Measurements from ENCODE around the gene ZRANB3.
A peak's percentile ranks its signal among the peaks of the same experiment; 100 is the strongest.
"Not testable (repeated sequence)": the region's sequence is repeated elsewhere in the genome, so short reads cannot be mapped to it uniquely, and the experiment has no call there.

The ZRANB3 gene

GRCh38 chr2:135530313-135531230 lies at the start of gene ZRANB3:
TSS of gene ZRANB3 (minus strand) at chr2:135531218.
- peak; percentile 49 to 78 (median 76) for DNase-seq (ENCODE audit: low read depth in 2 of 3, low spot score in 2 of 3)

GRCh38 chr2:135573620-135574019 lies 42.6 kb upstream of the ZRANB3 start:
- no peak for DNase-seq (ENCODE audit: low read depth in 2 of 3, low spot score in 2 of 3)

GRCh38 chr2:135570884-135571283 lies 39.9 kb upstream of the ZRANB3 start:
- DNase-seq (ENCODE audit: low read depth in 2 of 3, low spot score in 2 of 3) = no peak

DNA sequence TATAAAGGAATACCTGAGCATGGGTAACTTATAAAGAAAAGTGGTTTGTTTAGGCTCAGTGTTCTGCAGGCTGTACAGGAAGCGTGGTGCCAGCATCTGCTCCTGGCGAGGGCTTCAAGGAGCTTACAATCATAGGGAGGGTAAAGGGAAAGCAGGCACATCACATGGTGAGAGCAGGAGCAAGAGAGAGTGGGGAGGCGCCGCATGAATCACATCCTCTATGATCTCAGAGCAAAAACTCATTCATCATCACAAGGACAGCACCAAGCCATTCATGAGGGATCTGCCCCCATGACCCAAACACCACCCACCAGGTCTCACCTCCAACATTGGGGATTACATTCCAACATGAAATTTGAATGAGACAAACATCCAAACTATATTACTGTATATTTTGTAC lies 32.8 kb upstream of the ZRANB3 start:
- DNase-seq (ENCODE audit: low read depth in 2 of 3, low spot score in 2 of 3) = no peak

- no peak for DNase-seq (ENCODE audit: low read depth in 2 of 3, low spot score in 2 of 3)
Measured at GRCh38 chr2:135561925-135562324, 30.9 kb upstream of the ZRANB3 start.

DNA sequence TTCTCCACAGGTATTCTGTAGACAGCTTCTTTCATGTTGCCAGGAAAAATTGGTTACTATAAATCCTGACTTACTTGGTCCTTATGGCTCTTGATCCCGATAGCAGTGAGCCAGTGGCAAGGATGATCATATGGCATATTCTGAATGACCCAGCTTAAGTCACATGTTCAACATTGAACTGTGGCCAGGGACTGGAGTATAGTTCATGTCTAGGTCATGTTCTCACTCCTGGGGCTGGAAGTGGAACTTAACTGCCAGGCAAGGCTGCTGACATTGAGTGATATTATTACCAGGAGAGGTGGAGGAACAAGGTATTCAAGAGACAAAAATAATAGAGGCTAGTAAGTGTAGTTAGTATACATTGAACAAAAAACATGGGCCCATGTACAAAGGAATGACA lies 26.5 kb upstream of the ZRANB3 start:
- DNase-seq (ENCODE audit: low read depth in 2 of 3, low spot score in 2 of 3) = no peak

DNA sequence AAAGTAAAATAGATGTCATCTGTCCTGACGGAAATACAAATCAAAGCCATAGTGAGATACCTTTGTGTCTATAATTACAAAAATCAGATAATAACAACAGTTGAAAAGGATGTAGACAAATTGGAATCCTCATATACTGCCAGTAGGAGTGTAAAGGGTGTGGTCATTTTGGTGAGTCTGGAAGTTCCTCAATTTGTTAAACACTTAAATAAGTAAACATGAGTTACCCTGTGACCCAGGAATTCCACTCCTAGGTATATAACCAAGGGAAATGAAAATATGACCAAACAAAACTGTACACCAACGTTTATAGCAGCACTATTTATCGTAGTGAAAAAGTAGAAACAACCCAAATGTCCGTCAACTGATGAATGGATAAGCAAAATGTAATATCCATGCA lies 24.3 kb upstream of the ZRANB3 start:
- no peak for DNase-seq (ENCODE audit: low read depth in 2 of 3, low spot score in 2 of 3)

- no peak for DNase-seq (ENCODE audit: low read depth in 2 of 3, low spot score in 2 of 3)
Measured at GRCh38 chr2:135552887-135553286, 21.9 kb upstream of the ZRANB3 start.

- no peak for DNase-seq (ENCODE audit: low read depth in 2 of 3, low spot score in 2 of 3)
Measured at GRCh38 chr2:135551356-135551755, 20.3 kb upstream of the ZRANB3 start.

- DNase-seq (ENCODE audit: low read depth in 2 of 3, low spot score in 2 of 3) = no peak
Measured at GRCh38 chr2:135547311-135547710, 16.3 kb upstream of the ZRANB3 start.

DNA sequence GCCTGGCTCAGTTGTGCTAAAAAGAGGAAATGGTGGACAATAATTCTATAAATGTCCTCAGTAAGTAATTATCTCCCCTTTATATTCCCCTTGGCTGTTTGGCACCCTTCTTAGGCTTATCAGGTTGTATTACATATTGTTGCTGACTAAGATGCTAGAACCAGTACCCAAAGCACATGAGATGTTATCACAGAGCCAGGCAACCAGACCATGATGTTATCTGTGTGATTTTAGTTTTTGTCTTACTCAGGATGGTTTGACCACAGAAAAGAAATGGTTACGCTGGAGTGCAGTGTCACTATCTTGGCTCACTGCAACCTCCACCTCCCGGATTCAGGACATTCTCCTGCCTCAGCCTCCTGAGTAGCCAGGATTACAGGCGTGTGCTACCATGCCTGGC lies 15.4 kb upstream of the ZRANB3 start:
- DNase-seq (ENCODE audit: low read depth in 2 of 3, low spot score in 2 of 3) = no peak

DNA sequence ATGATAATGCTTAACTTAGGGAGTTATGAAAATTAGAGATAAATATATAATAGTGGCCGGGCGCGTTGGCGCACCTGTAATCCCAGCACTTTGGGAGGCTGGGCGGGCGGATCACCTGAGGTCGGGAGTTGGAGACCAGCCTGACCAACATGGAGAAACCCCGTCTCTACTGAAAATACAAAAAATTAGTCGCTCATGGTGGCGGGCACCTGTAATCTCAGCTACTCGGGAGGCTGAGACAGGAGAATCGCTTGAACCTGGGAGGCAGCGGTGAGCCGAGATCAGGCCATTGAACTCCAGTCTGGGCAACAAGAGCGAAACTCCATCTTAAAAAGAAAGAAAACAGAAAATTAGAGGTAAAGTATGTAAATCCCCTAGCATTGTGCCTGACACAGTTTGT lies 2.5 kb upstream of the ZRANB3 start:
- DNase-seq (ENCODE audit: low read depth in 2 of 3, low spot score in 2 of 3) = not testable (repeated sequence)

GRCh38 chr2:135532581-135532980 lies 1.6 kb upstream of the ZRANB3 start:
- DNase-seq (ENCODE audit: low read depth in 2 of 3, low spot score in 2 of 3) = no peak

DNA sequence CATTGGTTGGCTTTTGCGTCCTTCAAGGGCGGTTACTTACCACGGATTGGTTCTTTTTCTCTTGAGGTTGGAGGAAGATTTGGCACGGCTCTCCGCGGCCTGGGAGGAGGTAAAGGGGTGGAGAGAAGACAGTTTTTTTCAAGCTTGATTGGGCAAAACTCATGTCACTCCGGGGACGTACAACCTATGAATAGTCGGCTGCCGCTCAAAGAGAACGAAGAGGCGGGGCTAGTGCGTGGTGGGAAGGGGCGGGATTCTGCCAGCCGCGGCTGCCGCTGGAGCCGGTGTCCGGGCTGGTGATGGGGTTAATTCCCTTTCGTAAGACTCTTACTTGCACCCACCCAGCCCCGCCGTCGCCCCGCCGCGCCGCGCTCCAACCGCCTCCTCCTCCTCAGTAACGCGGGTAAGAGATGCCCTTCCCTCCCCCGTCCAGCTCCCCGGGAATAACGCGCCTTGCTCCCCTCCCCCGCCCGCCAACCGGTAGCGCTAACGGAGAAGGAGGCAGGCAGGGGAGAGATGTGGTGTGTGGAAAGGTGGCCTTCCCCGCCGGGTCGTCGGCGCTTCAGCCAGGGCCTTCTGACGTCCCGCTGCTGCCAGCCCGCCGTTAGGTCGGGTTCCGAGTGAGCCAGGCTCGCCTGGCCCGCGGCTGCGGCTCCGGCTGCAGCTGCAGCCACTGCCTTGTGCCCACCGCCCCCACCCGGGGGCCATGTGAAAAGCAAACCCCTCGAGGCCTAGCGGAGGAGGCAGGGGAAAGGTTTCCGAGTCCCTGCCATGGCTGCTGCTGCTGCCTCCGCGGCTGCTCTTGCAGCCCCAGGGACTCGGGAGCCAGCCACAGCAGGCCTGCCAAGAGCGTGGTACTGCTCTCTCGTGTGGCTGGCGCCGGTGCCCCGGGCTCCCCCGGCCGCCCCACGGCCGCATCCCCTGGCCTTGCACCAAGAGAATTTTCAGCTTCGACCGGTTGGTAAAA lies 496 bp upstream of the ZRANB3 start, which contains the start of gene R3HDM1:
Gene R3HDM1, plus strand, starts transcription at position 254 of the 967 bp plus-strand sequence. CDS start 73,362 bp downstream, outside the sequence.
- DNase-seq (ENCODE audit: low read depth in 2 of 3, low spot score in 2 of 3) = peak; percentile 58 to 83 (median 82)

DNA sequence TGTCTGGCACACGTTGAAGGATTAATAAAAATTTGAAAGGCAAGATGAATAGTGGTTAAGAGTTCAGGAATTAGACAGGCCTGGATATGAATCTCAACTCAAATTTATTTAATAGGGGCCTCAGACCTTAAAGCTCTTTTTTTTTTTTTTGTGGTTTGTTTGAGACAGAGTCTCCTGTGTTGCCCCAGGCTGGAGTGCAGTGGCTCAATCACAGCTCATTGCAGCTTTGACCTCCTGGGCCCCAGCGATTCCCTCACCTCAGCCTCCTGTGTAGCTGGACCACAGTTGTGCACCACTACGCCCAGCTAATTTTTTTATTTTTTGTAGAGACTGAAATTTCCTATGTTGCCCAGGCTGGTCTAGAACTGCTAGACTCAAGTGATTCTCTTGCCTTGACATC lies 3.0 kb downstream of the ZRANB3 start:
- DNase-seq (ENCODE audit: low read depth in 2 of 3, low spot score in 2 of 3) = no peak

- no peak for DNase-seq (ENCODE audit: low read depth in 2 of 3, low spot score in 2 of 3)
Measured at GRCh38 chr2:135525786-135526185, 5.2 kb downstream of the ZRANB3 start.

DNA sequence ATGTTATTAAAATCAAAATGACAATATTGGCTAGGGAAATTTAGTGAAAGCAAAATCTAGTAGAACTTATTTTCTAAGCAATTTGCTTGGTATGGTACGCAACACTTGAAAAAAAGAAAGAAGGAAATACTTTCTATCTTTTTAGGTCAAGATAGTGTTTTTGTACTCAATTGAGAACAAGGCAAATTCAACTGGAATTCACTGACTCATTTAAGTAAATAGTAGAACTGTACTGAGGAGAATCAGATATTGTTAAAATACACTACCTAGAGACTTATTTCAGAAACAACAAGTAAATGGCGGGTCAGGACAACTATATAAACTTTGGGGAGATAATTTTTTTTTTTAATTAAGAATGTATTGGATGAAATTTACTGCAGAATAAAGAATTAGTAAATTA lies 18.9 kb downstream of the ZRANB3 start:
- DNase-seq (ENCODE audit: low read depth in 2 of 3, low spot score in 2 of 3) = no peak

DNA sequence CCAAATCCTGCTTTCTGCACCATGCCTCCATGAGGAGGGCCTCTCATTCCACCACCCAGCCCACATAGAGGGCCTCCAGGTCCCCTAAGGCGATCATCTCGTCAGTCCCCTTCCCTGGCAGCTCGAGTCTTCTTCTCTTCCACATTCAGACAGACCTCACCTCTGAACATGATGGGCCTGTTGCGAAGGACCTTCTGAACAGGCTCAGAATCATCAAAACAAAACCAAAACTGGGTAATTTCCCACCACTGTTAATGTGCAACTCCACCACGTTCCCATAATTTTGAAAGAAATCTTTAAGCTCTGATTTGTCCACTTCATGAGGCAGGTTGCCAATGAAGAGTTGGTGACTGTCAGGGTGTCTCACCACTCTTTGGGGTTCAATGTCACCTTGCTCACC lies 20.4 kb downstream of the ZRANB3 start:
- DNase-seq (ENCODE audit: low read depth in 2 of 3, low spot score in 2 of 3) = no peak

DNA sequence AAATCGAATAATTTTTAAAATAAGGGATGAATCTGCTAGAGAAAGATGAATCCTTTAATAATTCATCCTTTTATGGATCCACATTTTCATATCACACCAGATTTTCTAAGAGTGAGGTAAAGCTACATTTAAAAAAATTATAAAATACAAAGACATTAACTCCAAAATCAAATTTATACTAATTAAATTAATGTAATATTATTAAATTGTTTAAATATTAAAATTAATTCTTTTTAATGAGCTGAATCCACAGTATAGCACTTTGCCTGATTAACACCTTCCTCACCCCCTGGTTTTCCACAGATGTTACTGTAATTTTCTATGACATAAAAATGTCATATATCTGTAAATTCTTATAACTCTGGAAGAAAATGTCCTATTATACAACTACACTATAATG lies 26.2 kb downstream of the ZRANB3 start:
- DNase-seq (ENCODE audit: low read depth in 2 of 3, low spot score in 2 of 3) = no peak

DNA sequence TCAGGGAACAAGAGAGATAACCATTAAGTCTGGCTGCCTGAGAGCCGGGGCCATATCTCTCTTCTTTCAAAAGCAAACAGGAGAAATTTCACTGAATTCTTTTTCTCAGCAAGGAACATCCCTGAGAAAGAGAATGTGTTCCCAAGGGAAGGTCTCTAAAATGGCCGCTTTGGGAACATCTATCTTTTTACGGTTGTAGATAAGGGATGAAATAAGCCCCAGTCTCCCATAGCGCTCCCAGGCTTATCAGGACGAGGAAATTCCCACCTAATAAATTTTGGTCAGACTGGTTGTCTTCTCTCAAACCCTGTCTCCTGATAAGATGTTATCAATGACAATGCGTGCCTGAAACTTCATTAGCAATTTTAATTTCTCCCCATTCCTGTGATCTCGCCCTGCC lies 32.4 kb downstream of the ZRANB3 start:
- not testable (repeated sequence) for DNase-seq (ENCODE audit: low read depth in 2 of 3, low spot score in 2 of 3)

DNA sequence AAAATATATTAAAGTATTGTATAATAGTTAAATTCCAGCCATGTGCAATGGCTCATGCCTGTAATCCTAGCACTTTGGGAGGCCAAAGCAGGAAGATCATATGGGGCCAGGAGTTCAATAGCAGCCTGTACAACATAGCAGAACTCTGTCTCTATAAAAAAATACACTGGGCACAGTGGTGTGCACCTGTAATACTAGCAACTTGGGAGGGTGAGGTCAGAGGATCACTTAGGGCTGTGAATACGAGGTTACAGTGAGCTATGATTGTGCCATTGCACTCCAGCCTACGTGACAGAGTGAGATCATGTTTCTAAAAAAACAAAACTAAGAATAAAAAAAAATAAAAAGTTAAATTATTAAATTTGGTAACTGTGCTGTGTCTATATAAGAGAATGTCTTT lies 36.1 kb downstream of the ZRANB3 start:
- DNase-seq (ENCODE audit: low read depth in 2 of 3, low spot score in 2 of 3) = no peak

DNA sequence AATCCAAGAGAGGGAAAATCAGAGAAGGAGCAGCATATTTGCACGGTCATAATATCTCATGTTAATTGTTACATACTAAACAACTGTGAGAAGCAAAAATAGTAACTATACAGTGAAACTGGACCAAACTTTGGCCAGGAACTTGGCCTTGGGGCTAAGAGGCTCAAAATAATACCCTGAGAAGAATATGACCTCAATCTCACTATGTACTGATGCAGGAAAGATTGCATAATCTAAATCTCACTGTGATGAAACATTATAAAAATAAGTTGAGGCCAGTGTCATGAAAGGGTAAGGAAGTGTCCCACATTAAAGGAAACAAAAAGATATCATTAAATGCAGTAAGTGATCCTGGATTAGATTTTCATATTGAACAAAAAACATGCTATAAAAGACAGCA lies 36.5 kb downstream of the ZRANB3 start:
- no peak for DNase-seq (ENCODE audit: low read depth in 2 of 3, low spot score in 2 of 3)
